DMS153 treated with DMSO at 0.1 percent for 48 hours (cell line): ENCODE data around the gene PACSIN2.
"Not testable (repeated sequence)": the region's sequence is repeated elsewhere in the genome, so short reads cannot be mapped to it uniquely, and the experiment has no call there.

Experiments
- DNase-seq: peaks from one replicate; lab custom pipeline; 2025; ENCODE audit not compliant: unreplicated experiment; lab: John Stamatoyannopoulos, UW

The PACSIN2 gene

DNA sequence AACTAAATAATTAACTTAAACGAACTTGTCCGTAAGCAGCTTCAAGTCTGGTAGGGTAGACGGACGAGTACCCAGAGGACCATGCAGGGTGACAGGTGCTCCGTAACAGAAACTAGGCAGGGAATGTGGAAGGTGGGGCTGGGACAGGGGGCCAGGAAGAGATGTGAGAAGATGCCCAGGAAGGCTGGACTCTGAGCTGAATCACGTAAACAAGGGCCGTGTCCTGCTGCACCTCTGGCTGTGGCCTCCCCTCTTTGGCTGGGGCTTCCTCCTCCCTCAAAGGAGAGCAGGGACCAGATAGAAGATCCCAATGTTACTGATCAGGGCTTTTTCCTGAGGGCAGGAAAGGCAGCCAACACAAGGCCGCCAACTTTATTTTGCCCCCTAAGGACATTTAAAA, 47.9 kb downstream of the PACSIN2 start:
- DNase-seq = no peak

GRCh38 chr22:42966497-42966896, 48.5 kb downstream of the PACSIN2 start:
- no peak for DNase-seq

DNA sequence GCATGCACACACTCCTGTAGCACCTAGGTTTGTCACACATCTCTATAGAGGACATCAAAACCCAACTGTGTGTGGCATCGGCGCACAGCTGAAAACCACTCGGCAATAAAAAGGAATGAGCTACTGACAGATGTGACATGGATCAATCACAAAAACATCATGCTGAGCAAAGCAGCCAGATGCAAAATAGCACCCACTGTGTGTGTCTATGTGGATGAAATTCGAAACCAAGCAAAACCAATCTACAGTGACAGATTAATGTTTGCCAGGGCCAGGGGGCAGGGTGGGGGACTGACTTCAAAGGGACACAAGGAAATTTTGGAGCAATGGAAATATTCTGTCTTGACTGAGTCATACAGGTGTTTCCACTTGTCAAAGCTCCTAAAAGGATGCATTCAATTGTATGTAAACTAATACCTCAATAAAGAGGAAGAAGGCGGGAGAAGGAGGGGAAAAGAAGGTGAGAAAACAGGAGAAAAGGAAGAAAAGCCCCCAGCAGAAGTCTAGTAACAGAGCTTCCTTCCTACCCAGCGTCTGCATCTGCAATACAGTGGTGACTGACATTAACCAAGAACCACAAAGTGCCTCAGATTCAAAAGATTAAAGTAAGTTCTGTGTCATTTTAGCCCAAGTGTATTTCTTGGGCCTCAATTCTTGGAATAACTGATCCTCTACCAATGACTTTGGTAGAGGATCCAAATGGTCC, 49.8 kb downstream of the PACSIN2 start:
- DNase-seq = no peak

DNA sequence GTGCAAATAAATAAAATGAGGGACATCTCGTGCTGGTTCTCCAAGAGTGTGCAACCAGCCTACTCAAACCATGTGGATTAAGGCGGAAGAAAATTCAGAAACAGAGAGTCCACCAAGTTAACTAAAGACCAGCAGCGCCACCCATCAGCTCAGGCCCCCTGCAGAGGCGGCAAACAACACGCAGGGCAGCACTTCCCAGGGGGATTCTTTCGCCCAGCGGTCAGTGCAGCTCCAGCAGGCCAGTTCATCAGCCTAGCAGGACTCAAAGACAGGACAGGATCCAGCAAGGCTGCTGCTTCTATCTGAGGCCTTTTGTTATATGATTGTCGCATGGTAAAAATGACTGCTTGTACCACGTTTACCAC, 51.7 kb downstream of the PACSIN2 start:
- no peak for DNase-seq

DNA sequence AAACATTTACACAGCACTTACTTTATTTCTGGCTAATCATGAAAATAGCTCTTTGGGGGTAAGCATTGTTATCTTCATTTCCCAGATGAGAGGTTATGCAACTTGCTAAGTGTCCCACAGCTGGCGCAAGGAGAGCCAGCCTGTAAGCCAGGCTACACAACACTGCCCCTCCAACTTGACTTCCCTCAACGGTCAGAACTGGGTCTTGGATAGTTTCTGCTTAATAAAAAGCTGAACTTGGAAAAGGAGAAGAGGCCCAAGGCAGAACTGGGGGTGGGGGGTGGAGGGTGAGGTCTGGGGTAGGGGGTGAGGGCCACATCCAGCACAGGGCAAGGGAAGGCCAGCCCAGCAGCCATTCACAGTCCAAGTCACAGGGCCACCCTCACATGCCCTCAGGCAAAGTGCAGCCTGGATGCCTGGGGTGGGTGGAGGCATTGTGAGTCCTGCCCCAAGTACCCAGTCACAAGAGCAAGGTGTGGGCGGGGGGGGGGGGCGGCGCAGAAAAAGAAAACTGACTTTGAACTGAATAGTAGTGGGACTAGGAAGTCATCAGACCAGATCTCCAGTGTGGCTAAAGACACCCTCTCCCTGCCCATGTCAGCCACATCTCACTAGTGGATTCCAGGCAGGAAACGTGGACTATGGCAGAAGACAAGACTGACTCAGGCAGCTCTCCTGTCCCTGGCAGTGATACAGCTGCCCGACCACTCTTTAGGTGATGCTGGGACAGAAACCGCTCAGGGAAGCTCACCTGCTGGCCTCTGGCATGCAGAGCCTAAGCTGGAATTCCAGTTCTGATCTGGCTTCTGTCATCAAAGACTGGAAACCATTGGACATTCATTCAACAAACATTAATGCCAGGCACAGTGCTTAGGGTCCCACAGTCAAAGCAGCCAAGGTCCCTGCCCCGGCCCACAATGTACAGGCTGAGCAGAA, 52.4 kb downstream of the PACSIN2 start:
- no peak for DNase-seq

GRCh38 chr22:42961810-42962209, 53.1 kb downstream of the PACSIN2 start:
- DNase-seq = no peak

DNA sequence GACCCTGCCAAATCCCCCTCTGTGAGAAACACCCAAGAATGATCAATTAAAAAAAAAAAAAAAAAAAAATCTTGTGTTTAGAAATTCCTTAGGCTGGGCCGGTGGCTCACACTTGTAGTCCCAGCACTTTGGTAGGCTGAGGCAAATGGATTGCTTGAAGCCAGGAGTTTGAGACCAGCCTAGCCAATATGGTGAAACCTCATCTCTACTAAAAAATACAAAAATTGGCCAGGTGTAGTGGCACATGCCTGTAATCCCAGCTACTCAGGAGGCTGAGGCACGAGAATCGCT, 53.6 kb downstream of the PACSIN2 start:
- not testable (repeated sequence) for DNase-seq

GRCh38 chr22:42960531-42961399, 54.2 kb downstream of the PACSIN2 start:
- DNase-seq = no peak

DNA sequence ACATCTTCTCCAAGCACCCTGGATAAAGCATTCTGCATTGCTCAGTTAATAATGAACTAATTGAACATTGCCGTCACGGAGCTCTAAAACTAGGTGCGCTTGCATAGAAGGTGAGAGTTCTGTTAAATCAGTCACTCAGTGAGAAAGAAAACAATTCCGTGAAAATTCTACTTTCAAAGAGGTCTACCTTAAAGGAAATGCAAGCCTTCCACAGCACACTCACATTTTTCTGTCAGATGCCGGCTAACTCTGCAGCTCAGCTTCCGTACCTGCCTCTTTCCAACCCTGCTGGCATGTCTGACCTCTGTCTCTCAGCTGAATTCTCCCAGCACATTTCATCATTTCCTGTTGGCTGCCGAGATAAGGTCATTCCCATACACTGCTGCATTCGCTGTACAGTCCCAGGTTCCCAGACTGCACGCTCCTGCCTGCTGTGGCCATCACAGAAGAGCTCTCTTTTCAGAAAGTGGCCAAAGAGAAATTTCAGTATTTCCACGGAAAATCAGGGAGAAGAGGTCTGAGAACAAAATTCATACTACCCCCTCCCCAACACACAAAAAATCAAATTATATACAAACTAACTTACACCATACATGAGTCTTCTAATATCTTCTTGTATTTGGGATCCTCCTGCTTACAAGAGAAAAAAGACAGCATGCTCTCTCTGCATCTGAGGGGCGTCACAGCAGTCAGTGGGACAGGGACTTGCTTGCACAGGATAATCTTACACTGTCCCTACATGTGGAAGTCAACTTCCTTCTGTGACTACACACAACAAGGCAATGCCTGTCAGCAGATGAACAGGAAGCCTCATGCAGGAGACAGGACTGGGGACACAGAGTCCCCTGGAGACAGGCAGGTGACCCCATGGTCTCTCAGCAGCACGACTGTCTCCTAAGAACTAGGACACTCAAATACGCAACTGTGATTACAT, 55.1 kb downstream of the PACSIN2 start:
- peak; percentile 52 for DNase-seq

- no peak for DNase-seq
These were observed 56.0 kb downstream of the PACSIN2 start for GRCh38 chr22:42958937-42959336.

DNA sequence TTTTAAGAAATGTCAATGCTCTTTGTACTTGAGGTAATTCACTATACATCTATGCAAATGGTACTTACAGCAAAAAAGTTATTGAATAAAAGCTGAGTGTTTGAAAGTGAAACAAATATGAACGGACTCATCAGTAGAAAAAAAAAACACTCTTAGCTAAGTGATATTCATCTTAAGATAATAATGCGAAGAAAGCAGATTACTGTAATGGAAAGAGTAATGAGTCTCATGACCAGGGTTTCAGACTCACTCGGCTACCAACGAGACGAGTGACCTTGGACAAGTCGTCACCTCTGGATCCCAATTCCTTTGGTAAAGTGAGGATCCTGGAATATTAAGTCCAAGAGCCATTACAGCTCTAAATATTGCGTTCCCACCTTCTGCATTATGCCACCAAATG, 57.0 kb downstream of the PACSIN2 start:
- DNase-seq = no peak

DNA sequence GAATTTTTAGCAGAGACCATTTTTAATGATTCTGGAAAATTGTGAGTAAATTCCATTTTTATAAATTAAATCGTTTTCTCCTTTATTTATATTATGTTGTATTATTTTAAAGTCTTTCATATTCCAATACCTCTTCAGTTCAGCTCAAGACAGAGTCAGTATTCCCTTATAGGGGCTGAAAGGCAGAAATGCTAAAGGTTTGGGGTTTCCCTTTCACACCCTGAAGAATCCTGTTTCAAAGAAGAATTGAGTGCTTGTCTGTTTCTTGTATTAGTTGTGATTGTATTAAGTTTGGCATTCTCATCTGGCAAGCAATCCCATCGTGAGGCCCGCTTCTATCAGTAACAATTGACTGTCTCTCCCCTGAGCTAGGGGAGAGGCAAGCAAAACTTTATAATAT, 57.4 kb downstream of the PACSIN2 start:
- DNase-seq = no peak

- DNase-seq = no peak
These were observed 59.1 kb downstream of the PACSIN2 start for GRCh38 chr22:42955848-42956247.

DNA sequence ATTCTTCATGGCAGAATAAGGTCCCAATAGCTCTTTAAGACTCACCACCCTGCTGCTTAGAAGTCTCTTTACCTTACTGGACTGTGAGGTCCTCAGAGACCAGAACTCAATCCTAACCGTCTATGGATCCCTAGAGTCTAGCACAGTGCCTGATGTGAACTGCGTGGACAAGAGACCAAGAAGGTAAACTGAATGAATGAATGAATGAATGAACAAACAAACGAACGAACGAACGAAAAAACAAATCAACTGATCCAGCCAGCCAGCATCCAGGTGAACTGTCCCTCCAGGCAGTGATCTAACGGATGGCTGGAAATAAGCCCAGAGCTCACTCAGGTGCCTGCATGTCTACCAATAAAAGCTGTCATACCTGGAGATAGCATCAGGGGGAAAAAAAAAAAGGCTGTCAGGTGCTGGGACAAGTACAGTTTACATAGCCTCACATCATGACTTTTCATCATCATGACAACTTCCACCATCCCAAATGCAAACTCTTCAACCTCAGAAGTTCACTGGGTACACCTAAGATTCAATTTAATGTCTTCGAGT, 59.8 kb downstream of the PACSIN2 start:
- DNase-seq = no peak

DNA sequence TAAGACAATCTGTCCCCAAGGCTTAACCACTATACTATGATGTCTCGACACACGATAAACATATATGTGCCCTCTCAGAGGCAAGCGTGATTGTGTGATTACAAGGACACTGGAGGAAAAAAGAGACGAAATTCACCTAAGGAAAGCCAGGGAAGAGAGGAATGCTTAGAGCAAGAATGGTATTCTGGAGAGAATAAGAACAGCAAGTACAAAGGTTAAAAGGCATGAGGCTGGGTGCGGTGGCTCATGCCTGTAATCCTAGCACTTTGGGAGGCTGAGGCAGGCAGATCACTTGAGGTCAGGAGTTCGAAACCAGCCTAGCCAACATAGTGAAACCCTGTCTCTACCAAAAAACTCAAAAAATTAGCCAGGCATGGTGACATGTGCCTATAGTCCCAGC, 61.2 kb downstream of the PACSIN2 start:
- DNase-seq = not testable (repeated sequence)

GRCh38 chr22:42951093-42951710, 63.7 kb downstream of the PACSIN2 start:
- no peak for DNase-seq

DNA sequence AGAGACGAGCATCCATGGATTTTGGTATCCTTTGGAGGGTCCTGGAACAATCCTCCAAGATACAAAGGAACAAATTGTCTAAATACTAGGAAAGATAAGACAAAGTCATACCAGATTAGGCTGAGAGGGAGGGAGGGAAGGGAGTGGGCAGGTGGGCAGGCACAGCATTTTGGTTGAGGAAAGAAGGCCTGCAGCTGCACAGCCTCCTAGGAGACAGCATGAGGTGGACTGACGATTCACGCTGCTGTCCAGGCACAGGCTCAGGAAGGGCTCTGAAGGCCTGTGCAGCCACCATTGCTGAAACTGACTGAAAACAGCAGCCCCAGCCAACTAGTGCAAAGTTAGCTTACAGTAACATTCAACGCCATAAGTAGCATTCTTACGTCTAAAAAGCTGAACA, 64.7 kb downstream of the PACSIN2 start:
- DNase-seq = no peak

GRCh38 chr22:42949159-42949558, 65.8 kb downstream of the PACSIN2 start:
- no peak for DNase-seq

GRCh38 chr22:42948294-42948693, 66.7 kb downstream of the PACSIN2 start:
- DNase-seq = no peak
